Kidney (tissue), 14 donors: Measurements from ENCODE around the gene FRRS1L. TPM values are rescaled to one million over a fixed set of nuclear protein-coding genes. Genes with fewer than 3 reads are reported as not detected.

Experiments
- DNase-seq, 5 donors: peaks; one replicate each; pipeline ENCODE4 v3.0.0-alpha.2; 2013 to 2020
- FAIRE-seq: peaks from 2 replicates; lab custom pipeline; 2012; peaks lifted over from hg19 to GRCh38; lab: Jason Lieb, UNC
- H3K27ac ChIP-seq, 2 donors: one replicate each; pipeline ENCODE4 v1.7.0; 2013; ENCODE audit warnings: low read depth in 2 of 2, low read length in 2 of 2, inconsistent platforms in 1 of 2
- H3K27me3 ChIP-seq: one replicate; pipeline ENCODE4 v1.7.1; 2013; ENCODE audit warnings: low read length, inconsistent platforms; ENCODE audit not compliant: control insufficient read depth, insufficient read depth
- H3K36me3 ChIP-seq, 3 donors: one replicate each; pipeline versions ENCODE4 v1.7.0 to v1.7.1; 2013; ENCODE audit warnings: low read length in 3 of 3, control low read depth in 1 of 3, inconsistent platforms in 1 of 3; ENCODE audit not compliant: insufficient read depth in 3 of 3, control insufficient read depth in 2 of 3
- H3K4me1 ChIP-seq, 3 donors: one replicate each; pipeline versions ENCODE4 v1.7.0 to v1.7.1; 2013; ENCODE audit warnings: low read length in 3 of 3, inconsistent platforms in 1 of 3, low read depth in 1 of 3; ENCODE audit not compliant: control insufficient read depth in 2 of 3, insufficient read depth in 2 of 3
- H3K4me3 ChIP-seq, 3 donors: one replicate each; pipeline versions ENCODE4 v1.7.0 to v1.8.1; 2013; ENCODE audit warnings: low read length in 3 of 3, control low read depth in 1 of 3, inconsistent platforms in 1 of 3
- H3K9ac ChIP-seq, 3 donors: one replicate each; pipeline versions ENCODE4 v1.7.0 to v1.7.1; 2013; ENCODE audit warnings: low read length in 3 of 3, control low read depth in 1 of 3, inconsistent platforms in 1 of 3
- H3K9me3 ChIP-seq, 3 donors: one replicate each; pipeline versions ENCODE4 v1.7.0 to v1.7.1; 2013; ENCODE audit warnings: low read length in 3 of 3, control low read depth in 1 of 3, inconsistent platforms in 1 of 3; ENCODE audit not compliant: control insufficient read depth in 2 of 3, insufficient read depth in 1 of 3
- CTCF ChIP-seq: IDR thresholded peaks from 3 replicates; pipeline ENCODE4 v1.5.1; 2012; ENCODE audit warnings: mild to moderate bottlenecking, moderate library complexity, borderline replicate concordance; ENCODE audit not compliant: insufficient read depth; ENCODE audit errors: extremely low read depth
- intact Hi-C: fragments of 100-400 bp; cut with DNase I; formaldehyde crosslinking; loops from one replicate; pipeline ENCODE4 v1.11.1; 2022
- polyA plus RNA-seq: library from polyadenylated mRNA; stranded (reverse); fragments of 350-450 nt; fragmentation: Illumina TruSeq; extraction: RNeasy Lipid Tissue Mini Kit (QIAGEN cat#74804); gene quantifications from one replicate; pipeline ENCODE4 v1.2.3, GENCODE V29; 2014; ENCODE audit warnings: low read depth, low replicate concordance; ENCODE audit not compliant: insufficient read depth
- total RNA-seq: library from RNA; stranded (reverse); fragmentation: NEBNext Ultra II Directional; extraction: Animal tissue kit (Norgen Biotek cat#: 25700); gene quantifications from one replicate; pipeline ENCODE4 v1.2.1, GENCODE V29; 2021
- donor health status: control.
- donor health status: control.
- donor health status: control.
- donor health status: control.
- donor health status: control.
- donor health status: DM: yes; HTN: yes; CAD: no.
- donor health status: Normal renal cell carcinoma (clear cell type).

FRRS1L gene
- total and polyA plus RNA-seq, 2 donors from 2014 or later: 0.06 TPM; not detected in 1

GRCh38 chr9:109167716-109168115 is 667 bp upstream of the FRRS1L start:
- DNase-seq (no peak), FAIRE-seq (no peak)
- Histone ChIP-seq H3K4me3 (no peak overlapping the region), H3K4me1 (no peaks in the 10 kb centered on the region), H3K9ac (no peak overlapping the region), H3K9me3 (no peaks in the 10 kb centered on the region), H3K27me3 (no peaks in the 10 kb centered on the region), H3K36me3 (no peaks in the 10 kb centered on the region), H3K27ac (no peak overlapping the region)
- no peak for TF ChIP-seq CTCF
- intact Hi-C loops: no loop called here

GRCh38 chr9:109166171-109166770 is 778 bp downstream of the FRRS1L start:
- no peak overlapping the region for H3K9ac ChIP-seq
- H3K4me3 ChIP-seq: no peak overlapping the region
- no peak for TF ChIP-seq CTCF
- no peaks in the 10 kb centered on the region for H3K27me3 ChIP-seq
- FAIRE-seq: no peak
- no peaks in the 10 kb centered on the region for H3K9me3 ChIP-seq
- H3K27ac ChIP-seq: no peak overlapping the region
- no peak for DNase-seq
- no peaks in the 10 kb centered on the region for H3K4me1 ChIP-seq
- intact Hi-C loops: no loop called here
- H3K36me3 ChIP-seq: no peaks in the 10 kb centered on the region

DNA sequence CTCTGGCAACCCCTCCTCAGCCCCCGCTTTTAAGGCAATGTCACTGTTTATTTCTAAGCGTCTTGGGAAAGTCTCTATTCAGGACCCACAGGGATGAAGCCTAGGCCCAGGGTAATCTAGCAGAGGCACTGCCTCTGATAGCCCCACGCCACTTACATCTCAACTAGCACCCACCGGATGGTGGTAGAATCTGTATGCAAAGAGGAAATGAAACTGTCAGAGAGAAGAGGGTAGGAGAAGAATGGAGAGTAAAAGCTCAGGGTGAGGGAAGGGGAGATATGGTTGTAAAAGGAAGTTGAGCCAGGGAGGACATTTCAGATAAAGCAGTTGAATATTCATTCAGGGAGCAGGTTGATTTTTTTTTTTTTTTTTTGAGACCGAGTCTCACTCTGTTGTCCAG is 3.0 kb downstream of the FRRS1L start:
- no peak for TF ChIP-seq CTCF
- FAIRE-seq (no peak), DNase-seq (no peak)
- H3K9ac ChIP-seq: no peak overlapping the region
- H3K27ac ChIP-seq: no peak overlapping the region
- intact Hi-C loops: no loop called here
- H3K4me3 ChIP-seq: no peak overlapping the region
- H3K9me3 ChIP-seq: no peaks in the 10 kb centered on the region
- H3K27me3 ChIP-seq: no peaks in the 10 kb centered on the region
- H3K36me3 ChIP-seq: no peaks in the 10 kb centered on the region
- H3K4me1 ChIP-seq: no peaks in the 10 kb centered on the region

GRCh38 chr9:109163194-109163593 is 3.9 kb downstream of the FRRS1L start:
- no peak for DNase-seq
- no peaks in the 10 kb centered on the region for H3K27me3 ChIP-seq
- no peaks in the 10 kb centered on the region for H3K9me3 ChIP-seq
- no peaks in the 10 kb centered on the region for H3K4me1 ChIP-seq
- H3K36me3 ChIP-seq: no peaks in the 10 kb centered on the region
- TF ChIP-seq CTCF: no peak
- H3K9ac ChIP-seq: no peak overlapping the region
- no peak overlapping the region for H3K4me3 ChIP-seq
- H3K27ac ChIP-seq: no peak overlapping the region
- no peak for FAIRE-seq
- intact Hi-C loops: no loop called here
